IPS DF 19.7 (cell line): ENCODE data around the gene HTRA2.
"Not testable (repeated sequence)": the region's sequence is repeated elsewhere in the genome, so short reads cannot be mapped to it uniquely, and the experiment has no call there.

Source experiments
- DNase-seq: peaks from one replicate; pipeline ENCODE4 v3.0.0-alpha.2; 2013; ENCODE audit warnings: low read depth, low spot score

Gene HTRA2

DNA sequence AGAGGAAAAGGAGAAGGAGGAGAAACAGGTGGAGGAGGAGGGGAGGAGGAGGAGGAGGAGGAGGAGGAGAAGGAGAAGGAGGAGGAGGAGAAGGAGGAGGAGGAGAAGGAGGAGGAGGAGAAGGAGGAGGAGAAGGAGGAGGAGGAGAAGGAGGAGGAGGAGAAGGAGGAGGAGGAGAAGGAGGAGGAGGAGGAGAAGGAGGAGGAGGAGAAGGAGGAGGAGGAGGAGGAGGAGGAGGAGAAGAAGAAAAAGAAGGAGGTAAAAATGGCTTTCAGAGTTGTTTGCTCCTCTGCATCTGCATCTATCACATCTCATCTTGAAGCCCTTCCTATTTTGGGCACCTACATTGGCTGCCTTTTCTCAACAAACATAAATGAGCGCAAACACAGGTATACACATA, 31.3 kb downstream of the HTRA2 start:
- DNase-seq = not testable (repeated sequence)

DNA sequence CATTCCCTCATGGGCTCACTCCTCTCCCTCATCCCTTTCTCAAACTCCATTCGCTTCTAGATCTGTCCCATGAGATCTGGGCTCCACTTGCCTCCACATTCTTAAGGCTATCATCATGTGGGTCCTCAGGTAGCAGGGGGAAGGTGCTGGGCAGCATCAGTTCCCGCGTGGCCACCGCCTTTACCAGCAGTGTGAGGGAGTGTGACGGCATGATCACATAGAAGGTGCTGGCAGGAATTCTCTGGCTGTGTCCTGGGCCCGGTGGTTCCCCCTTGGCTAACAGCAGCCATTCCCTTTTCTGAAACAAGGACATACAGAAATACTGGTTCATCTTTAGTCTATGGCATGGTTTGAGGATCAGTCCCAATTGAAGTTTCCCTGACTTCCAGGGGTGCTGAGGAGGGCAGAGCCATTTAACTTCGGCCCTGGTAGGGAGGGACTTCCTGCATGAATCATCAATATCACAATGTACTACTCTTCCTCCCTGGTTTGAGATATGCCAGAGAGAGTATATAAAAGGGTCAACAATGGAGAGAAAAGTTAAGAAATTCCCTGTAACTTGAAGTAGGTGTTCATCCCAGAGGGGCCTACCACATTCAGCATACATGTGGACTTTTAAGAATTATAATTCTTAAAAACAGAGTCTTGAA, 32.5 kb downstream of the HTRA2 start:
- no peak for DNase-seq

DNA sequence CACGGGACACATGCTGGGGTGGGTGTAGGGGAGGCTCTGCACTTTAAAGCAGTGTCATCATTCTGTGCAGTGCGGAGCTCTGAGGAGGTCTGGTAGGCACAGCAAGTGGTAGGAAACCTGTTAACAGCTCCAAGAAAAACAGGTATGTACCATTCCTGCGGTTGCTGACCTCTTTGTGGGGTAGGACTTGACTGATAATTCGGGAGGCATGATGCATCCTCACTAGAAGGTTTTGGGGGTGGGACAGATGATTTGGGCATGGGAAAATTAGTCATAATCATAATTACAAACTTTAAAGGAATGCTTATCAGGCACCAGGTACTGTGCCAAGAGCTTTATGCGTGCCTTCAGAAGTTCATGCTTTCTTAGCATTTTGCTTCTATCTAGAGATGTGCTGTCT, 34.5 kb downstream of the HTRA2 start:
- DNase-seq = no peak

DNA sequence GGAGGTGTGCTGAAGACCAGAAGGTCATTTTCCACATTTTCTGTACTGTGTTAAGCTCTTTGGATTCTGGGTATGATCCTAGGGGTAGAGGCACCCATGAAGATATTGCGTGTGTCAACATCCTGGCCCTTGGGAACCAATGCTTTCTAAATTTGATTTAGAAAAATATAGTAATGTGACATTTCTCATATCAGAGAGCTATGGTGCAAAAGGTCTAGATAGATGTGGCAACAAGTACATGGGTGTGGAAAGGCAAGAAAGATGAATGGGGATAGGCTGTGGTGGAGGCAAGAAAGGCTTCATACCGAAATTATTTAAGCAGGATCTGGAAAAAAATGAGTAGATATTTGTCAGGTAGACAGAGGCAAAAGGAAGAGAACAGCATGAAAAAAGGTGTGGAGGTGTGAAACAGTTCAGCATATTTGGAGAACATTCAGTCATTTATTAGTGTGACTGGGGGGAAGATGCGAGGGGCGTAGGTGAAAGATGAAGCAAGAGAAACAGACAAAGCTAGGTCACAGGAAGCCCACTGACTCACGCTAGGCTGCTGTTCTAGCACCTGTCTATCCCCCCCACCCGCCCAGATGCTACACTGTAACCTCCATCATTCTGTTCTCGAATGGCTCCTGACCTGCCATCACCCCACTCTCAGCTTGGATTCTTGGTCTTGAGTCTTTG, 36.5 kb downstream of the HTRA2 start:
- DNase-seq = no peak

DNA sequence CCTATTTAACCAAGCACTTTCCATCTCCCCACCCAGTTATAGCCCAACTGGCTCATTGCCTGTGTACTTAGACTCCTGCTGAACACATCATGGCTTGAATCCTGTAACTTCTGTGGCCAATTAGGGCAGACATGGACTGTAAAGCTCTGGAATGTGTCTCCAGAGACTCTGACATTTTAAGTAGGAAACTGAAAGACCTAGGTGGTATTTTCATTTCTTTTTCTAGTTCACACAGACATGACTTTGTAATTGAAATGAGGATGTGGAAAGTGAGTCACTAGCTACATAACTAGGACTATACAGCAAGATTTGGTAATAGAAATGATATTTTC, 37.0 kb downstream of the HTRA2 start:
- no peak for DNase-seq

DNA sequence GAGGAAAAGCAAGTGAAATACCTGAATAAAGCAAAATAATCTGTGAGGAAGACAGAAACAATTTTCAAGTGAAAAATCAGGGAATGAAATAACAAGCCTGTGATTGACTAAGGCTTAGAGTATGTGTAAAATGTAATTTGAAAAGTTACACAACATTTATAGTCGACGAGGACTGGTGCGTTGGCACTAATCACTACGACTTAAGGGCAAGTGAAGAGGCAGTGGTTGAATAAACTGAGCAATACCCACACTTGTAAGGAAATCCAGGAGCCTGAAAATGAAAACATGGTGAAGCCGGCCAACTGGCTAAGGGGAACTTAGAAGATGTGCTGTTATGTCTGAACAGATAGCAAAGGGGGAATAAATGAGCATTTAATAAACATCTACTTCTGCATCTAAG, 38.1 kb downstream of the HTRA2 start:
- no peak for DNase-seq

DNA sequence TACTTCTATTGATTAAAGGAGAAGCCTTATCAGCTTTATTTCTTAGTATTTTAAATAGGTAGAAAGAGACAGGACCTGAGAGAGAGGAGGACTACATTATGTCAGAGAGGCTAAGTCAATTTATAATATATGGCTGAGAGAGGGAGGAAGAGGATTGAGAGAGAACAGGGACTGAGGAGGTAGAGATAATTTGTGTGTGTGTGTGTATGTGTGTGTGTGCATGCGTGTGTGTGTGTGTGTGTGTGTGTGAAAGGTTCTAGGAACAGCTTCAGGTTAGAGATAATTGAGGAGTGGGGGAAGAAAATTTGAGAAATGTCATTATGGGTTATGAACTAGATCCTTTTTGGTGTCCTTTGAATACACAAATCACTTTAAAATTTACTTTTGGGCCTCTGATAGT, 40.0 kb downstream of the HTRA2 start:
- DNase-seq = no peak

DNA sequence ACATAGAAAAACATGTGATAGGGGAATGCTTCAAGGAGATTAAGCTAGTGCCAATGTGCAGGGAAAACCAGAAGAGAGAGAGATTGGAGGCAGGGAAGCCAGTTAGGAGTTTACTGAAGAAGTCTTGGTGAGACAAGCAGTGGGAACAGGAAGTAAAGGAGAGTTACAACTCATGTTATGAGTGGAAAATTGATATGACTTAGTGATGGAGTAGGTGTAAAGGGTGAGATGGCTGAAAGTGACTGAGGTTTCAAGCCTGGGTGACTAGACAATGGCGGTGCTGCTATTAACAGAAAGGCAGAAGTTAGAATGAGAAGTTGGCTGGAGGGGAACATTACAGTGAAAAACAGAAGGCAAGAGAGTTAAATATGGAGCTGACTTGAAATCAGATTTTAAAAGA, 41.3 kb downstream of the HTRA2 start:
- DNase-seq = no peak

DNA sequence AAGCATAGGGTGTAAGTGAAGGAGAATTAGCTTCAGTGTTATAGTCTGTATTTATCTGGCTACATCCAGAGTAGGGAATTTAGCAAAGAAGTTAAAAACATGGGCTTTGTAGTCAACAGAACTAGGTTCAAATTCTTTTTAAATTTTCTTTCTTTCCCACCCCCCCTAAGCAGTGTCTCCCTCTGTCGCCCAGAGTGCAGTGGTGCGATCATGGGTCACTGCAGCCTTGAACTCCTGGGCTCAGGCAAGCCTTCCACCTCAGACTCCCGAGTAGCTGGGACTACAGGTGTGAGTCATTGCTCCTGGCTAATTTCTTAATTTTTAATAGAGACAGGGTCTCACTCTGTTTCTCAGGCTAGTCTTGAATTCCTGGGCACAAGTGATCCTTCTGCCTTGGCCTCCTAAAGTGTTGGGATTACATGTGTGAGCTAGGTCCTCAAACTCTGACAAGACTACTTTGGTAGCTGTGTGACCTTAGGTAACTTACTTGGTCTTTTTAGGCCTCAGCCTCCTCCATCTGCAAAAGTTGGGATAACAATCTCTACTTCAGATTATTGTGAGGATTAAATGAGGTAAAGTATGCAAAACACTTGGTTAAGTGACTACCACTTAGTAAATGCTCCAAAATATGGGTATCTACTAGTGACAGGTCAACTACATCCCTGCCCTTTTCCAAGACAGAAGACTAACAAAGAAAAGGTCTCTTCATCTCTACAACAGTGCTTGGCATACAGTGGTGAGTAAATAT, 42.6 kb downstream of the HTRA2 start:
- no peak for DNase-seq

DNA sequence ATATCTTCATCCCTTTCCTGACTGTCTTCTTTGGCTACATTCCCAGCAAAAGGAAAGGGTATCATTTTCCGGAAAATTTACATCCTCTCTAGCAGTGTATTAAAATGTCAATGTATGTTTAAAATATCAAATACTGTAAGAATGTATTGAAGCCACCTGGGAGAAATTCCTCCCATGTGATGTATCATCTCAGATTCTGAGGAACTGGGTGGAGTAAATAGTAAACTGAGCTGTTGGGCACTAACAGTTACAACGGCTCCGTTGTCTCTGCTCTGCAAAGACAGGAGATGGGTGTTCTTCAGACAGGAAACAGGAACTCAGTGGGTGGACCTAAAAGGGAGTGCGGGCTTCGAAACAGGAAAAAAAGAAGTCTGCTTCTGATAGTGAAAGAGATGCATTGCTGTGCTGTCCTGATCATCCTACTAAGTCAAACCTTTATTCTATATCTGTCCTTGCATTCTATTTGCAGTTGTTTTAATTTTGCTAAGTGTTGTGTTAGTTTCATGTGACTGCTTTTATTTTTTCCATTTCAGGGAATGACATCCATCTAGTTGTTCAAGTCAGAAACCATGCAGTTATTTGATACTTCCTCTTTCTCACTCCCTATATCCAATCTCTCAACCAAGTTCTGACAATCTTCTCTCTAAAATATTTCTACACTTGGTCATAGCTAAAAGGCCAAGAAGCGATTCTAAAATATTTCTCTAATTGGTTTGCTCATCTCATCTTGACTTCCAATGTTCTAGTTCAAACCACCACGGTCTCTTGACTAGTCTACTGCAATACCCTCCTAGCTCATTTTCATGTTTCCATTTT, 44.2 kb downstream of the HTRA2 start:
- DNase-seq = no peak

DNA sequence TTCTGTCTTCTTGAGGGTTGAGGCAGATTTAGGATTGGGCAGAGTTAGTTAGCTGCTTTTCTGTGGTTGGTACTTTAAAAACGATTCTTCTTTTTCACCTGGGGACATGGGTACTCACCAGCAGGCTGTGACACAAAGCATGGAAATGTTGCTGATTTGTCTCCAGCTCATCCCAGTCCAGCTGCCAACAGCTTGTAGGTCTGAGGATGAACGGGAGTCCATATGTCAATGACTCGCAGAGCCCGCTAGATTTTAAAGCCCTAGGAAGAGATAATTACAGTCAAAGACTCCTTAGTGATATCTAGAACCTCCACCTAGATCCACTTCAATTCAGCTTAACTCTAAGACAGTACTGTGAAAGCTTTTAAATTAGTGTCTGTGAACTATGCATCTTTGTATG, 45.6 kb downstream of the HTRA2 start:
- DNase-seq = no peak

DNA sequence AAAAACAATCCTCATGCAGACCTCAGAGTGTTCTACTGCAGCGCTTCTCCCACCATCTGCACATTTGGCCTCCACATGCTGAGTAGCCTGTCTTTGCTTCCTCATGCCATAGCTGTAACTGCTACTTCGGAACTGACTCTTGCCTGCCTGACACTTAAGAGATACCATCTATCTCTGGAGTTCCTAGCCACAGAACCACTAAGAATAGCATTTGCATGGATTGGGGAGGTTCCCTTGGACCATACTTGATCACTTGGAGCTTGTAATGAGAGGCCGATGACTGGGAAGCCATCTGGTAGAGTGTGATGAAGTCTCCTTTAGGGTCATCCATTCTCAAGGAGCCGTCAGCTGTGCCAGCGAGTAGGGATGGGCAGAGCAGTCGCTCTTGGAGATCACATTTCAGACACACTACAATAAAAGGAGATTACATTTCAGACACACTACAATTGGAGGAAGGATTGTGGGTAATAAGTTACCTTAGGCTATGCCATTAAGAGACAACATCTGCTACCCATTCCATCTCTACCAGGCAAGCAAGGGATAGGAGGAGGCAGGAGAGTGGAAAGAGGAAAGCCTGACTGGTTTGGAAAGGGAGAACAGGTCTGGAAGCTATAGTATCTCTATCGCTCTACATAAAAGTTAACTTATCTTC, 46.6 kb downstream of the HTRA2 start:
- no peak for DNase-seq

DNA sequence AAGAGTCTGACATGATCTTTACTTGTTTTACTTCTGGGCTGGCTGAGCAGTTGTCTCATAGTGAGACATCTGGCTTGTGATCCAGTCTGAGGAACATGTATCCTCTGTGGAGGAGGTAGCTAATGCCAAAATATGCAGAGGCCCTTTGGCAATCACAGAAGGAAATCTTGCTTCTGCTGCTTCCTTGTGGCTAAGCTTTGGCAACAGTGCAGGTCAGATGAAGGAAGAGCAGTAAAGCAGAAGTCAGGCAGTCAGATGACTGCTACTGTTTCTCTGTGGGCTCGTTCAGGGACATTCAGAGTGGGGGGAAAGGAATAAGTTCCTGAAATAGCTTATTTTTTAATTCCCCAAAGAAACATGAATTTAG, 47.1 kb downstream of the HTRA2 start:
- DNase-seq = no peak

DNA sequence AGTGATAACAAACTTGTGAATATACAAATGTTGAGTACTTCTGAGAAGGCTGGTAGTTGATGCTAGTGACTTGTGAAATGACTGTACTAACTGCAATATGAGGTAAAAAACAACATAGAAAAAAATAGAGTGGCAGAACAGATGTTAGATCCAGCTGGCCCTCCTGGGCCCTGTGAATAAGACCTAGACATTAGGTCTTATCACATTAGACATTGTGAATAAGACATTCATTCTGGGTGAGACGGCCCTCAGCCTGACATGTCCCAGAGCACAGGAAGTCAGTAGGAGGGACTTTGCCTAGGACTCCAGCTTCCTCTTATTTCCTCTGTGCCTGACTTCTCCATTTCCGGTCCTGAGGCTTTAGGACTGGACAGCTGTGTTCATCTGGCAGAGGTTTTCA, 47.7 kb downstream of the HTRA2 start:
- DNase-seq = no peak

DNA sequence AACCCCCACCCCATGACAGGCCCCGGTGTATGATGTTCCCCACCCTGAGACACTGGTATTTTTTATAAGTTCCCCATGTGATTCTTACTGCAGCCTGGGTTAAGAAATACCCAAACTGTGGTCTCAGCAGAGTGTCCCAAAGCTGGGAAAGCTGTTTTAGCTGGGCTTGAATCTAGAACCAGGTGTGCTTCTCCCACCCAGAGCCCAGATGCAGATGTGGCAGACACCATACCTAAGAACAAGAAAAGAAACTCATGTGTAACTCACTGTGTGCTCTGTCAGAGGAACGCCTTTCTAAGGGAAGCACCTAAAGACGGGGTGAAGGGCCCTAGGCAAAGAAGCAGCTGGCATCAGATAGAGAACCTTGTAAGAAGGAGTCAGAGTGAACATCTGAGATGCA, 48.7 kb downstream of the HTRA2 start:
- no peak for DNase-seq

DNA sequence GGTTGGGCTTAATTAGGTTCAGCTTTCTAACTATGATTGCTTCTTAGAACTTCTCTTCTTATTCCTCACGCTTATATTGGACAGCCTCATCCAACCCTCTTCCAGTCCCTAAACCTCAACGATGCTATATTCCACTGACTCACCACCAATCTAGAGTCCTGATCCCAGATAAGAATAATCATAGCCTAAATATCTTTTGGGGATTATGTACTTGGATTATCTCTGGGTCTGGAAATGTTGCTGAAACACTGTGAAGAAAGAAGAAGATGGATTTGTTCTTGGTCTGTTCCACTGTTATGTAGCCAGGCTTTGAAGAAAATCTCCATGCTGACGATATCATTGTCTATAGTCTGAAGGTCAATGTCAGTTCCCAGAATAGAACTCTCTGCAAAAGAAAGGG, 51.7 kb downstream of the HTRA2 start:
- DNase-seq = no peak

DNA sequence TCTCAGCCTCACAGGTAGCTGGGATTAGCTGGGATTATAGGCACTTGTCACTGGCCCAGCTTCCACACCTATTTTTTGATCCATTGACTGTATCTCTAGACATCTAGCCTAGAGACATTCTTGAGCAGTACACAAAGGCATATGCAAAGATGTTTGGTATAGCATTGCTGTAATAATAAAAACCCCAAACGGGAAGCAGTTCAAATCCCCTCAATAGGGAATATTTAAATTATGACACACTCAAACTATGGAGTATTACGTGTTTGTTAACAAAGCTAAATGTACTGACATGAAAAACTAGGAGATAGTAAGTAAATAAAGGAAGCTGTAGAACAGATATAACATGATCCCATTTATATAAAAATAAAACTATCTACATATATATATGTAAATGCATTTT, 52.5 kb downstream of the HTRA2 start:
- no peak for DNase-seq
